HG03095 (cell line): ENCODE data around the gene THSD7B.
"Not testable (repeated sequence)": the region's sequence is repeated elsewhere in the genome, so short reads cannot be mapped to it uniquely, and the experiment has no call there.

Source experiments
- ATAC-seq: cut with Tn5 transposase; IDR thresholded peaks from one replicate; pipeline ENCODE4 v1.9.1; 2021; ENCODE audit warnings: moderate library complexity; ENCODE audit not compliant: unreplicated experiment

Gene THSD7B, protein sequence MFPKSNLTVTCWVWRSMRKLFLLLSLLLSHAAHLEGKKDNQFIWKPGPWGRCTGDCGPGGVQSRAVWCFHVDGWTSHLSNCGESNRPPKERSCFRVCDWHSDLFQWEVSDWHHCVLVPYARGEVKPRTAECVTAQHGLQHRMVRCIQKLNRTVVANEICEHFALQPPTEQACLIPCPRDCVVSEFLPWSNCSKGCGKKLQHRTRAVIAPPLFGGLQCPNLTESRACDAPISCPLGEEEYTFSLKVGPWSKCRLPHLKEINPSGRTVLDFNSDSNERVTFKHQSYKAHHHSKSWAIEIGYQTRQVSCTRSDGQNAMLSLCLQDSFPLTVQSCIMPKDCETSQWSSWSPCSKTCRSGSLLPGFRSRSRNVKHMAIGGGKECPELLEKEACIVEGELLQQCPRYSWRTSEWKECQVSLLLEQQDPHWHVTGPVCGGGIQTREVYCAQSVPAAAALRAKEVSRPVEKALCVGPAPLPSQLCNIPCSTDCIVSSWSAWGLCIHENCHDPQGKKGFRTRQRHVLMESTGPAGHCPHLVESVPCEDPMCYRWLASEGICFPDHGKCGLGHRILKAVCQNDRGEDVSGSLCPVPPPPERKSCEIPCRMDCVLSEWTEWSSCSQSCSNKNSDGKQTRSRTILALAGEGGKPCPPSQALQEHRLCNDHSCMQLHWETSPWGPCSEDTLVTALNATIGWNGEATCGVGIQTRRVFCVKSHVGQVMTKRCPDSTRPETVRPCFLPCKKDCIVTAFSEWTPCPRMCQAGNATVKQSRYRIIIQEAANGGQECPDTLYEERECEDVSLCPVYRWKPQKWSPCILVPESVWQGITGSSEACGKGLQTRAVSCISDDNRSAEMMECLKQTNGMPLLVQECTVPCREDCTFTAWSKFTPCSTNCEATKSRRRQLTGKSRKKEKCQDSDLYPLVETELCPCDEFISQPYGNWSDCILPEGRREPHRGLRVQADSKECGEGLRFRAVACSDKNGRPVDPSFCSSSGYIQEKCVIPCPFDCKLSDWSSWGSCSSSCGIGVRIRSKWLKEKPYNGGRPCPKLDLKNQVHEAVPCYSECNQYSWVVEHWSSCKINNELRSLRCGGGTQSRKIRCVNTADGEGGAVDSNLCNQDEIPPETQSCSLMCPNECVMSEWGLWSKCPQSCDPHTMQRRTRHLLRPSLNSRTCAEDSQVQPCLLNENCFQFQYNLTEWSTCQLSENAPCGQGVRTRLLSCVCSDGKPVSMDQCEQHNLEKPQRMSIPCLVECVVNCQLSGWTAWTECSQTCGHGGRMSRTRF (N-terminal part only)

DNA sequence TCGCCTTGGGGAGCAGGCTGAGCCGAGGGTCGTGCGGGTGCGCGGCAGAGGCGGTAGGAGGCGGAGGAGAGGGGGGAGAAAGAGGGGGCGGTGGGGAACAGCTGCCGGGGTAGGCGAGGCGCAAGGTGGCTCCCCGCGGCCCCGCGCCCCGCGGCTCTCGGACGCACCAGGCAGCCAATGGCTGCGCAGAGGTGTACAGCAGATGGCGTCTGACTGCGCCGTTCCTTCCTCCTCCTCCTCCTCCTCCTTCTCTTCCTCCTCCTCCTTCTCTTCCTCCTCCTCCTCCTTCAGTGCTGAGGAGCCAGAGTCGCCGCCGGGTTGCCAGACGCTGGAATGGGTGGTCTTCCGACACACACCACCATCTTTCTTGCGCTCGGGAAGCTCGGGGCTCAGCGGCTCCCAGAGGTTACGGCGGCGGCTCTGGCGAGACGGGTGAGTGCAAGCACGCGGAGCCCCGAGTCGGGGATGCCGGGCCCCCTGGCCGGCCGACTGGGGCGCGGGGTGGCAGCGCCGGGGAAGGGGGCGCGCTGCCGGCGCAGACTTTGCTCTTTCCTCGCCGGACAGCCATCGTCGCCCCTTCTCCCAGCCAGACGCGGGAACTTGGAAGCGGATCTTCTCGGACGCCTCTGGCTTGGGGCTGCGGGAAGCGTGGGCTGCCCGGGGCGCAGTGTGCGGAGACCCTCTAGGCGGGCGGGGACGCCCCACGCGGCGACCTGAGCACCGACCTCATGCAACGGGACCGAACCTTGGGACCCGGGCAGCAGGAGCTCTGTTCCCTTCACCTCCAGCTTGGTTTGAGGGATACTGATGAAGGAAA, at the start of gene THSD7B:
THSD7B (plus strand) TSS at position 290 of the 817 bp plus-strand sequence. CDS start 116,634 bp downstream, outside the sequence.
- ATAC-seq, result no peak

DNA sequence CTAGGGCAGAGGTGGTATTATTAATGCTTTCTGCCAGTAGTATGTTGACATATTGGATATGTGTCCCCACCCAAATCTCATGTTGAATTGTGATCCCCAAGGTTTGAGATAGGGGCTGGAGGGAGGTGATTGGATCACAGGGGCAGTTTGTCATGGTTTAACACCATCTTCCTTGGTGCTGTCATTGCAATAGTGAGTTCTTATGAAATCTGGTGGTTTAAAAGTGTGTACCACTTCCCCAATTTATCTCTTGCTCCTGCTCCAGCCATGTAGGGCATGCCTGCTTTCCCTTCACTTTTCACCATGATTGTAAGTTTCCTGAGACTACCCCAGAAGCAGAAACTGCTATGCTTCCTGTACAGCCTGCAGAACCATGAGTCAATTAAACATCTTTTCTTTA, 47.1 kb upstream of the THSD7B start:
- no peak for ATAC-seq

DNA sequence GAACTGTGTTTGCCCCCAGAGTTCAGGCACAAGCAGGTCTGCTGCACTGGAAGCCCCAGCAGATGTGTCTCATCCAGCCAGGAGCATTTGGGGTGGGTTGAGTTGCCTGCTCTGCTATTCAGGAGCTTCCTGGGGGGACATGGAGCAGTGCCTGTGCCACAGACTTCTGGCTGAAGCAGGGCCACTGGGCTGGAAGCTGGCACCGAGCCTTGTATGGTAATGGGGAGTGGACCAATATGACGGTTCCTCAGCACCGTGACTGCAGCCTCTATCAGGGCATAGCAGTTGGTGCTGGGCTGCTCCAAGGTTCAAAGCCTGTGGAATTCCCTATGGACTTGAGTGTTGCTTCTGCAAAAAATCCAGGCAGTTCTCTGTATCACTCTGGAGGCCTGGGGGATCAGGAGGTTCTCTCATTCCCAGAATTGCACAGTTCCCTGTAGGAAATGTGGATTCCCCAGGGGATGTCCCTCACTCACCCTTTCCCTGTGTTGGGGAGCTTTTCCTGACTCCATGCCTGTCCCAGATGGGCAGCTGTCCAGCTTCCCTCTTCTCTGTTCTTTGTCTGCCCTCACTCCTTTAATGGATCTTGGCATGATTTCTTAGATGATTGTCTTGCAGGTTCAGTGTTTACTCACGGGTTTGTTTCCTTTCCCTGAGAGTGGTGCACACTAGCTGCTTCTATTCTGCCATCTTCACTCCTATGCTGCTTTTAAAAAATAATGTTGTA, 37.2 kb upstream of the THSD7B start:
- ATAC-seq, result no peak

DNA sequence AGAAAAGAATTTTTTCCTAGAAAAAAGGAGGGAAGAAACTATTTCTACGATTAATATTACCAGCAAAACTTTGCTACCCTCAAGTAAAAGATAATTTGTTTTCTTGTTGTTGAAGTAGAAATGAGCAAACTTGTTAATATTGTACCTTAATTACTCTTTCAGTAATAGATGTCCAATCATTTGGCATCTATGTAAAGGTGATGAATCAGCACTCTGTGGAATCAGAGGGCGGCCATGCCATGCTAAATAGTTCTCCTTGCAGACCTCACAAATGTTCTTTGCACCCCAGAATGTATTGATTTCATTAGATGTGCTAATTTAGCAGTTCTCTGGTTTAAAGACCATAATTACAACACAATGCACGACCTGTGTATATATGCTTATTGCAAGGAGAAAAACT, 29.1 kb upstream of the THSD7B start:
- ATAC-seq, result no peak

DNA sequence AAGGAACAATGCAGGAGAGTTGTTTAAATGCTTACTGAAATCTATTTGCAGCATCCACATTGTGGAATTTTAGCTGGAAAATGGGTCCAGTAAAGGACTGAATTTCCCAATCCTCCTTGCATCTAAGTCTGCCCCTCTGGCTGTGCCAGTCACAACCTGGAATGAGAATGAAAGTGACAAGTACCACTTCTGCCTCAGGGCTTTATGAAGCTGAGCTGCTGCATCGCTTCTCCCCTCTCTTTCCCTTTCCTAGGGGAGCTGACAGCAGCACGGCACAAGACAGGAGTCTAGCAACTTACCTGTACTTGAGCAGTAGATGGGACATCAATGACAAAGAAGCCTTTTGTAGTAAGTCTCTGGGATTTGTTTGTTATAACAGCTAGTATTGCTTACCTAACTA, 27.3 kb upstream of the THSD7B start:
- ATAC-seq, result no peak

DNA sequence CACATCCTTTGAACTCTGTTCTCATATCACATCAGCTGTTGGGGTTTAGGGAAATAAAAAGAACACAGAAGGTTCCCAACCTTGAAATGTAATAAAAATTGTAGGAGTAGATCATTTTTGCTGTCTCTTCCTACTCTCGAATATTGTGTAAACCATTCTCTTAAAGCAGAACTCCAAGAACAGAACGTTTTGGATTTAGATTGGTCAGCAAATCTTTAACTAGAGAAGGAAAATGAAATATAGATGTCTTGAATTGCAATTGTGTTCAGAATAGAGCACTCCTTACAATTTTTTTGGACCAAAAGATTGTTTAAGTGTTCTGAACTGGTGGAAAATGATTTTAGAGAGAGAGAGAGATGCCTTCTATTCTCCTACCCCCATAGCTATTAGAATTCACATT, 23.9 kb upstream of the THSD7B start:
- ATAC-seq, result no peak

DNA sequence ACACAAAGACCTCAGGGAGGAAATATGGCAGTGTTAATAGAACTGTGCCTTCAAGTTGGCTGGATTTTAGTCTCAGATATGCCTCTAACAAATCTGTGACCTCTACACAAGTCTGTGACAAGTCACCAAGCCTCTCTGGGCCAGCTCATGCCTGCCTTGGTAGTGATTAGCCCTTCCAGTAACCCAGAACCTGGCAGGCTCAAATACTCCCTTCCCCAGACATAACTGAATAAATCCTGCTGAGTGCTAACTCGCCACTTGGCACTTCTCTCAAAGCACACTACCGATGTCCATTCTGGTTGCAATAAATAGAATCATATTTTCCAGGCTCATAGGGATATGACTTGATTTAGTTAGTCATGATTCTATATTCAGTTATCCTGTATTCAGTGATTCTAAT, 15.3 kb upstream of the THSD7B start:
- ATAC-seq, result no peak

DNA sequence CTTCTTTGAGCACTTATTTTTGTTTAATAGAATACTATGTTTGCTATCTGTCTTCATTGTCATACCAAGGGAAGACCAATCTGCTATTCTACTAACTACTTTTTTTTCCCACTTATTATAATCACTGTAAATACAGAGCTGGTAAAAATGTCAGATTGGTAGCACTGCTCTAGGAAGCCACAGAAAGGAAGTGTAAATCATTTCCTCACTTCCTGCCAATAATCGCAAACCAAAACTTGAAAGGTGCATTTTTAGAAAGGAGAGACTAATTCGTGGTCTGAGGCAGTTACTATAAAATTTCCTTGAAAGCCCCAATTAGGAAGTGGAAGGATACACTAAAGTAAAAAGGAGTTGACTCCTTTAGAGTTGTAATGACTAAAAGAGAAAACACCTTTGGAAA, 13.9 kb upstream of the THSD7B start:
- ATAC-seq, result no peak

DNA sequence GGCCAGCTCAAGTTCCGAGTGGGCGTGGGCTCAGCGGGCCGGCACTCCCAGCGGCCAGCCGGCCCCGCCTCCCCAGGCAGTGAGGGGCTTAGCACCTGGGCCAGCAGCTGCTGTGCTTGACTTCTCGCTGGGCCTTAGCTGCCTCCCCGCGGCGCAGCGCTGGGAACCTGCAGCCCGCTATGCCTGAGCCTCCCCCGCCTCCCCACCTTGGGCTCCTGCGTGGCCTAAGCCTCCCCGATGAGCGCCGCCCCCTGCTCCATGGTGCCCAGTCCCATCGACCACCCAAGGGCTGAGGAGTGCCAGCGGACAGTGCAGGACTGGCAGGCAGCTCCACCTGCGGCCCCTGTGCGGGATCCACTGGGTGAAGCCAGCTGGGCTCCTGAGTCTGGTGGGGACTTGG, 6.8 kb upstream of the THSD7B start:
- not testable (repeated sequence) for ATAC-seq

DNA sequence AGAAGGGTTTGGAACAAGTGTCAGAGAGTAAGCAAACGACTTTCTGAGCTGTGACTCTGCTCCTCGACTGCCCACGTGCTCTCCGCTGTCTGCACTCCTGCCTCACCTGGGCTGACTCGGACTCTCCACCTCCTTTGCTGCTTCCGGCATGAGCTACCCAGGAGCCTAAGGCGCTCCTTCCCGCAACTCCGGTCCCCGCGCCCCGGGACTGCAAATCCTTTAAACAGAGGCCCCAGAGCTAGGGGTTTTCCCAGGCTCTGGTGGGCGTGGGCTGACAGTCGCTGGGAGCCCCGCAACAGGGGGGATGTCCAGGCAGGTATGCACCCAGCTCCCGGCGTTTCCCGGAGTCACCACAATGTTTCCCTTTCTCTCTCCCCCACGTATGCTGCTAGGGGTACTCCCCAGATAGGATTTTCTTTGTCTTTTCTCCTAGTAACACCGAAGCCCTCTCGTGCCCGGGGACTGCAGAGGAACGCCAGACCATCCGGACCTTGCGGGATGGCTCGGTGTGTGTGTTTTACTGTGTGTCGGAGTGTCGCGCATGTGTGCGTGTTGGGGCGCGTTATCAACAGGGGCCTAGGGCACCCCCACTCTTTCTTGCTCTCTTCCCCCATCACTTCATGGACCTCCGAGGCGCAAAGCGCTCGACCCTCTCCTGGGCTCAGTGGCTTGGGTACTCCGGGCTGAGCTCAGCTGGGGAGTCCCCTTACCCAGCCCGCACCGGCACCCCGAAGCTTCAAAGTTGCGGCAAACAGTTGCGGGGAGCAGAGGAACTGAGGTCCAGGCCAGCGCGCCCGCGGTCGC, 691 bp upstream of the THSD7B start:
- ATAC-seq, result no peak

DNA sequence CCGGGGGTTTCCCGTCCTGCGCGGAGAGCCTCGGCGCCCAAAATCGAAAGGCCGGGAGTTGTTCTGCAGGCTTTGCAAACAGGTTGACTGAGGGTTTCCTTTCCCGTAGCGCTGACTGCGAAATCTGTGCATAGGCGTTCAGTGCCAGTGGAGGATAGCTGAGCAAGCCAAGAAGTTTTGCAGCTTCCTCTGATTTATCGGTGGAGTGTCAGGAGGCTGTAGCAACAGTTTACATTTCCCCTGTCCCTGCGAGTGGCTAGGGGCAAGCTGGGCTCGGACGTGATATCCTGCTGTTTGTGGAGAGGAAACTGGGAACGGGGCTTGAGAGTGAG, 694 bp downstream of the THSD7B start:
- no peak for ATAC-seq

DNA sequence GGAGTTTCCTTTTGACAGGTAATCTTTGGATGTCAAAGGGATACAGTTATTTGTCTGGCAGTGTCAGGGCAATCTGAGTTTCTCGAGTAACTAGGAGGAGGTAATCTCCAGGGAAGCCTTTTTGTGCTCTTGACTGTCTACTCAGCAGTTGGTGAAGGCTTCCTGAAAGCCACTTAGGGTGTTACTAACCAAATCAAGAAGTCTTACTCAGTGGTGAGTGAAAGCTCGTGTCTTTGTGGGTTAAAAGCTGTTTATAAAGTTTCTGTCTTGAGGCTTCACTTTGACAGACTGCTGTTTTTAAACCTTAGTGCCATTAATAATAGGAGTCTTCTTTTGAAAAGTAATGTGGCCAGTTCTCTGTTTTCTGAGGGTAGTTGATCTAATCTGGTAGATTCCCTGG, 1.7 kb downstream of the THSD7B start:
- no peak for ATAC-seq

DNA sequence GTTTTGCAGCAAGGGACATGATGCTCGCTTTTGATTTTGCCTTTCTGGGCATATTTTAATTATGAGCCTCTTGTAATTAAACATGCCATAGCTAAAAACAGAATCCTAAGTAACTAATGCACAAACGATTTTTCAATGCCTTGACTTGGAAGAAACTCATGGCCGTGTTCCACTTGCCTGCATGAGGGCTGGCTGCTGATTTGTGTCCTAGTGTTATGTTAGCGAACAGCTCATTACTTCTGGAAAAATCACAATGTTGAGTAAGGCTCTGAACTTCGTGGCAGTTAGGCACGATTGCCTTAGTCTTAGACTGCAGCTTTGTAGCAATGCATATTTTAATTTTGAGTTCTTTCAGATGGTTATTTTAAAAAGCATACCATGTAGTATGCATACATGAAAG, 4.5 kb downstream of the THSD7B start:
- no peak for ATAC-seq

DNA sequence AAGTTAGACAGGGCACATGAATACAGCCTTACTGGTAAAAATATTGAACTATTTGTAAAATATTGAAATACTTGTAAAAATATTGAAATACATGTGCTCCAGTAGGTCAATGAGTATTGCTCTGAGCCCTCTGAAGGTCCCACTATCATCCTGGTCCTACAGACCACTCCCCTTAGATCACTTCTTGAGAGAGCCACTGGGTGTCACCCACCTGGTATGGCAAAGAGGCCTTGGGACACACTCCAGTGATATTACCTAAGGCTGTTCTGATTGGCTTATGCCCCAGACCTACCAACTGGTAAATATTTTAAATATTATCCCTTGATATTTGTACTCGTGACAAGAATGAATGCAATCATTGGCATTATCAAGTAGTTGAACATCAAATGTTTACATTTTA, 5.0 kb downstream of the THSD7B start:
- no peak for ATAC-seq

DNA sequence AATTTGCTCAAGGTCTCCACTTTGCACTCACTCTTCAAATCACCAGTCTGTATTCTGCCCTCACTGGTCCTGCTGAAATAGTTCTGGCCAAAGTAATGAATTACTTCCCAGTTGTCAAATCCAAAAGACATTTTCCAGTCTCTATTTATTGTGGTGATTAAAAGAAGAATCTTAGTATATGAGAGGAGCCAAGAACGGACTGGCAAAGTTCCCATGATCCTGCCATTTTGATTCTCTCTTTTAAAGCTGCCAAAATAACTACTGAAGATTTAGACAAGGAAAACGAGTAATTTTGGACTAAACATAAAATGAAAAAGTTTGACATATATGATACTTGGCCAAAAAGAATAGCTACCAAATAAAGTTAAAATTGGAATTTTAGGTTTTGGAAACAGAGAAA, 12.0 kb downstream of the THSD7B start:
- no peak for ATAC-seq

DNA sequence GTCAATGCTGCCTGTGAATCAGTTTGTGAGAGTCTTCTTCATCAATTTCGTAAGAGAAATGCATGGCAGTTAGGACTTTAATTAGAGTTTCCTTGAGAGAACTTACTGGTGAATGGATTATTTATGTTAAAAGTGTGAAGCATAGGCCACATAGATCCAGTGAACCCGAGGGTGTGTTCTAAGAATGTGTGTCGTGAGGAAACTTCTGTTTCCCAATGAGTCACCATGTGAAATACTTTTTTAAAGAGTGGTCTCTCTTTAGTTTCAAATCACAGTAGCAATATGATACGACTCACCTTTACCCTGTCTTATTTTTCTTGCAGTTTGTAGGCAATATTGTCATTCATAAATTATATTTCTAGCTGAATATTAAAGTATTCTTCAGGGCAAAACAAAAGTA, 18.5 kb downstream of the THSD7B start:
- ATAC-seq, result no peak

DNA sequence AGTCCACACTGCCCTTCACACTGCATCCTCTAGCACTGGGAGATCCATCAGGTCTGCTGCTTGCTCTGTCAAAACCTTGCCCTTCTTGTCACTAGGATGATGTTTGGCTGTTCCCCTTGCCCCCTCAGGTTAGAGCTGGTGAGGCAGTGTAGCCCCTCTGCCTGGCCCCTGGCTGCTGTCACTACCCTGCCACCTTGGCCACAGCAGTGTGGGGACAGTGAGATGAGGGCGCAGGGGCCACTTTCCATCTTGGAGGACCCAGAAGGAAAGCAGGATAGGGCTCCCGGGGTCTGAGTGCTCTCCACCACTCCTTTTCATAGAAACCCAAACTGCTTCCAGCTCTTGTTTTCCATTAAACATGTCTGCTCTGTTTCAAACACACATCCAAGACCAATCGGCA, 19.9 kb downstream of the THSD7B start:
- no peak for ATAC-seq

DNA sequence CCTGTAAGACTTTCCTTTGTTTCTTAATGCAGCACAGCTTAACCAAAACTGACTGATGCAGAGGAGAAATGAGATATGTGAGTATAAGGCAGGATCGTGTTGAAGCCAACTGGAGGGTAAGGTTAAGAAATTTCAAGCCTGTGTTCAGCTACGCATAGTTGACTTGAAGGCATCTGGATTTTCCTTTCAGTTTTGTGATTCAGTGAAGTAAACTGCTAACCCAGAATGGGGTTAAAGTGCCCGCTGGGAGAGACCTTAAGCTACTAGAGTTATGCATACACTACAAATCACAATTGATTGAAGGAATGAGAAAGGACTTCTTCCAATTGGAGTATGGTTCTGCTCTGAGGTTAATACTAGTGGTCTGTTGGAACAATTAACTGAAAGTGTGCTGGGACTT, 22.6 kb downstream of the THSD7B start:
- ATAC-seq, result no peak

DNA sequence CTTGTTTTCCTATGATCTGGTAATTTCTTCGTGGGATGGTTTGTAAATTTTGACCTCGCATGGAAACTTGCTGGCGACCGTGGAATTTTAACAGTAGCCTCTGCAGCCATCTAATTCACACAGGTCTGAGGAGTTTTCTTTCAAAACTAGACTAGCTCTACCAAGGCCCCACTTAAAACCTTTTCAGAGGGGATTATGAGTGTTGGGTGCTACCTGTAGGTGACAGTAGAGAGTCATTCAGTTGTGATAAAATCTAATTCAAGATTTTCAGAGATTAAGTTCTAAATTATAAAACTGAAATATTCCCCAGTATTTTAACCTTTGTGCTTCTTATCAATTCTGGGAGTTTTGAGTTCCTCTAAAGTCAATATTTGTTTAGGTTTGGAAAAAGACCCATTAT, 31.0 kb downstream of the THSD7B start:
- no peak for ATAC-seq
